NOMO-1 treated with dmso at 0.1 percent for 144 hours (cell line): ENCODE measurements around the gene TMEM37.

Experiments used
- DNase-seq: peaks from one replicate; lab custom pipeline; 2025; ENCODE audit not compliant: unreplicated experiment; lab: John Stamatoyannopoulos, UW

The TMEM37 gene

GRCh38 chr2:119476301-119477112 lies 44.9 kb downstream of the TMEM37 start:
- peak; percentile 25 for DNase-seq

- no peak for DNase-seq
Measured at GRCh38 chr2:119477113-119477505, 45.5 kb downstream of the TMEM37 start.

- no peak for DNase-seq
Measured at GRCh38 chr2:119478188-119478977, 46.7 kb downstream of the TMEM37 start.

GRCh38 chr2:119478978-119479295 lies 47.3 kb downstream of the TMEM37 start:
- DNase-seq = no peak

- DNase-seq = no peak
Measured at GRCh38 chr2:119480184-119480583, 48.5 kb downstream of the TMEM37 start.

- no peak for DNase-seq
Measured at GRCh38 chr2:119480718-119481142, 49.1 kb downstream of the TMEM37 start.

GRCh38 chr2:119481501-119482455 lies 50.1 kb downstream of the TMEM37 start:
- no peak for DNase-seq

GRCh38 chr2:119482481-119483394 lies 51.1 kb downstream of the TMEM37 start:
- DNase-seq = peak; percentile 40

- DNase-seq = no peak
Measured at GRCh38 chr2:119483395-119483753, 51.7 kb downstream of the TMEM37 start.

- no peak for DNase-seq
Measured at GRCh38 chr2:119483896-119484718, 52.5 kb downstream of the TMEM37 start.

GRCh38 chr2:119484834-119485233 lies 53.2 kb downstream of the TMEM37 start:
- DNase-seq = no peak

- no peak for DNase-seq
Measured at GRCh38 chr2:119485336-119486110, 53.9 kb downstream of the TMEM37 start.

GRCh38 chr2:119486196-119486827 lies 54.7 kb downstream of the TMEM37 start:
- DNase-seq = no peak

GRCh38 chr2:119486886-119487285 lies 55.2 kb downstream of the TMEM37 start:
- DNase-seq = no peak

- DNase-seq = no peak
Measured at GRCh38 chr2:119487434-119488244, 56.0 kb downstream of the TMEM37 start.
